Measurements from ENCODE around the gene MFAP2.

Gene MFAP2

GRCh38 chr1:16926491-16927073 is 53.8 kb downstream of the MFAP2 start:
- no peak for DNase-seq

- no peak for DNase-seq
Observed at GRCh38 chr1:16925635-16926490, 54.6 kb downstream of the MFAP2 start.

- DNase-seq: no peak
Observed at GRCh38 chr1:16924919-16925477, 55.4 kb downstream of the MFAP2 start.
